Left lung (tissue), 10 donors: ENCODE results near the gene BCAP31. TPM values are rescaled to one million over a fixed set of nuclear protein-coding genes. Genes with fewer than 3 reads are reported as not detected.
"Not testable (repeated sequence)": the region's sequence is repeated elsewhere in the genome, so short reads cannot be mapped to it uniquely, and the experiment has no call there.

Experiments
- ATAC-seq: fragments of 200-7000 bp; cut with Tn5 transposase; one replicate; pipeline ENCODE4 v1.9.1; 2020; ENCODE audit warnings: moderate library complexity
- DNase-seq, 4 donors: peaks; one replicate each; pipeline ENCODE4 v3.0.0-alpha.2; 2013 to 2020
- H3K27ac ChIP-seq, 2 donors: fragments of 200-600 bp; sonication (generic) in 1 of 2; one replicate each; pipeline versions ENCODE4 v1.5.0 to v1.8.0; 2020 to 2021
- H3K27me3 ChIP-seq, 2 donors: fragments of 200-600 bp; sonication (generic) in 1 of 2; one replicate each; pipeline versions ENCODE4 v1.5.0 to v1.8.0; 2020 to 2021
- H3K36me3 ChIP-seq, 2 donors: fragments of 200-600 bp; sonication (generic) in 1 of 2; one replicate each; pipeline versions ENCODE4 v1.5.0 to v1.8.0; 2020 to 2021
- H3K4me1 ChIP-seq, 2 donors: fragments of 200-600 bp; one replicate each; pipeline ENCODE4 v1.8.0; 2021
- H3K4me3 ChIP-seq, 2 donors: fragments of 200-600 bp; sonication (generic) in 1 of 2; one replicate each; pipeline versions ENCODE4 v1.5.0 to v1.8.0; 2020 to 2021; ENCODE audit warnings: mild to moderate bottlenecking in 1 of 2
- H3K9me3 ChIP-seq, 2 donors: fragments of 200-600 bp; sonication (generic) in 1 of 2; one replicate each; pipeline versions ENCODE4 v1.5.0 to v1.8.0; 2020 to 2021
- intact Hi-C, 2 donors: fragments of 100-400 bp; cut with DNase I; formaldehyde crosslinking; loops; one replicate each; pipeline versions ENCODE4 v1.11.2 to v1.14.2; 2022
- polyA plus RNA-seq, 6 donors: library from polyadenylated mRNA; unstranded; fragments of 120-200 nt; gene quantifications; one replicate each; pipeline ENCODE4 v1.2.1, GENCODE V29; 2013; ENCODE audit not compliant: insufficient read length in 6 of 6
- total RNA-seq, 2 donors: library from RNA; stranded (reverse); fragmentation: NEBNext Ultra II Directional; extraction: Animal tissue kit (Norgen Biotek cat#: 25700); gene quantifications; one replicate each; pipeline ENCODE4 v1.2.1, GENCODE V29; 2021
- TF ChIP-seq, protein P1 (sequence below), 2 donors: fragments of 200-600 bp; sonication (generic) in 1 of 2; IDR thresholded peaks; one replicate each; pipeline versions ENCODE4 v1.5.0 to v1.8.0; 2021; ENCODE audit warnings: antibody characterized with exemption in 2 of 2
- donor health status: DM: no; HTN: yes; CAD: no.
- donor health status: DM: no; HTN: no; CAD: no.

The BCAP31 gene
- total and polyA plus RNA-seq, 8 donors, result 126 to 243 (median 138) TPM

DNA sequence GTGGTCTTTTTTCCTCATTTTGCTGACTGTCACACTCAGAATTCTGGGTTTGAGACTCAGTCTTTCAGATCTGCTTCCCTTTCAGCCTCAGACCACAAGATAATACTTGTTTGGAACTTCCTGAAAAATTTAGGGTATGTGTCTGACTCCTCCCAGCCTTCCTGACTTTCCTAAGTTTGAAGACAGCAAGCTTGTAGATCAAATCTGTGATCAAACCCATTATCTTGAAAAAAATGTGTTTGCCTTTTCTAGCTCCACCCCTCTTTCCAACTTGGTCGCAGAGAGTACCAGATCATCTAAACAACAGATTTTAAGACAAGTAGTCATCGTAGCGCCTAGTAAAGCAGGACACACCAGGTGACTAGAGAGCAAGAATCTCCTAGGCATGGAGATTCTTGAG lies 9.9 kb downstream of the BCAP31 start:
- Histone ChIP-seq H3K9me3 (no peaks in the 10 kb centered on the region), H3K27ac (no peak overlapping the region), H3K27me3 (no peaks in the 10 kb centered on the region), H3K36me3 (peaks cover 0 to 83% of the 10 kb centered on the region in 2 donors), H3K4me3 (no peak overlapping the region), H3K4me1 (no peaks in the 10 kb centered on the region)
- TF ChIP-seq, protein P1, sequence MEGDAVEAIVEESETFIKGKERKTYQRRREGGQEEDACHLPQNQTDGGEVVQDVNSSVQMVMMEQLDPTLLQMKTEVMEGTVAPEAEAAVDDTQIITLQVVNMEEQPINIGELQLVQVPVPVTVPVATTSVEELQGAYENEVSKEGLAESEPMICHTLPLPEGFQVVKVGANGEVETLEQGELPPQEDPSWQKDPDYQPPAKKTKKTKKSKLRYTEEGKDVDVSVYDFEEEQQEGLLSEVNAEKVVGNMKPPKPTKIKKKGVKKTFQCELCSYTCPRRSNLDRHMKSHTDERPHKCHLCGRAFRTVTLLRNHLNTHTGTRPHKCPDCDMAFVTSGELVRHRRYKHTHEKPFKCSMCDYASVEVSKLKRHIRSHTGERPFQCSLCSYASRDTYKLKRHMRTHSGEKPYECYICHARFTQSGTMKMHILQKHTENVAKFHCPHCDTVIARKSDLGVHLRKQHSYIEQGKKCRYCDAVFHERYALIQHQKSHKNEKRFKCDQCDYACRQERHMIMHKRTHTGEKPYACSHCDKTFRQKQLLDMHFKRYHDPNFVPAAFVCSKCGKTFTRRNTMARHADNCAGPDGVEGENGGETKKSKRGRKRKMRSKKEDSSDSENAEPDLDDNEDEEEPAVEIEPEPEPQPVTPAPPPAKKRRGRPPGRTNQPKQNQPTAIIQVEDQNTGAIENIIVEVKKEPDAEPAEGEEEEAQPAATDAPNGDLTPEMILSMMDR (IDR thresholded peaks at IDR 0.05), result no peak
- no peak for ATAC-seq
- DNase-seq, result no peak
- intact Hi-C loops, result no loop called here

DNA sequence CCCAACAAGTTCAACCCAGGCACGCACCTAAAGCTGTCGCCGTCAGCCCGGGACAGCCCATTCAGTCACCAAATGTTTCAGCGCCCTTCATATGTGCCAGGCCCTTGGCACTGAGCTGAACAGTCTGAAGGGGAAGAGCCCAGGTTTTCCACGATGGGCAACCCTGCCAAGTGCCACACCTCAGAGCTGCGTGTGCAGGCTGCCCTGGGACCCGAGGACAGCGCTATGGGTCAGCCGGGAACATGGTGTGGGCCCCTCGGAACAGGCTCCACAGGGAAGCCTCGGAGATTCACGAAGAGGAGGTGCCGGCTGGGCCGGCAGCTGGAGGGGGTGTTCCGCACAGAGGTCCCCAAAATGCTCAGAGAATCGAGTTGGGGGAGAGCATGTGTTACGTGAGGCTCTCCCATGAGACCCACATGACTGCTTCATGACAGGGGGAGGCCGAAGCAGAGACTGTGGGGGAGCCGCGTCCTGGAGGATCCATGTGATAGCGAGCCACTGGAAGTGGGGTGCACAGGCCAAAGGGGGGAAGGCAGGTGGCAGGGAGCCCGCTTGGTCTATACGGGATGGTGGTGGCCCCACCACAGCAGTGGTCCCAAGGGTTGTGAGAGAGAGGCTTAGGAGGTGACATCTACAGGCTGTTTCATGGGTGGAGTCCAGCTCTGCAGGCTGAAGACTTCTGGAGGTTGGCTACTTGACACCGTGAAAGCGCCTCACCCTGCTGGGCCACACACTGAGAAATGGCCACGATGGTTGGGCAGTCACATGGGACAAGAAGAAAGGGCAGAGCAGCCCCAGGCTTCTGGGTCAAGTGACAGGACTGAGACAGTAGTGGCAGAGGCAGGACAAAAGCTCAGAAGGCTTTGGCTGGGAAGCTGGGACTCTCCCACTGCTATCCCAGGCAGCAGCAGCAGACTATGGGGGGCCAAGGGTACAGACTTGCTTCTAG lies 14.2 kb downstream of the BCAP31 start:
- ATAC-seq (no peak), DNase-seq (no peak)
- Histone ChIP-seq H3K27me3 (no peaks in the 10 kb centered on the region), H3K4me3 (no peak overlapping the region), H3K27ac (no peak overlapping the region), H3K9me3 (no peaks in the 10 kb centered on the region), H3K4me1 (peaks cover 0 to 5% of the 10 kb centered on the region in 2 donors), H3K36me3 (peaks cover 0 to 59% of the 10 kb centered on the region in 2 donors)
- TF ChIP-seq, protein P1 (IDR thresholded peaks at IDR 0.05), result no peak
- intact Hi-C loops, result no loop called here

- ATAC-seq (peak; percentile 91), DNase-seq (peak in 2 of 4 donors; percentile 52 to 74)
- Histone ChIP-seq H3K4me1 (peaks cover 0 to 5% of the 10 kb centered on the region in 2 donors), H3K9me3 (no peaks in the 10 kb centered on the region), H3K36me3 (peaks cover 0 to 59% of the 10 kb centered on the region in 2 donors), H3K4me3 (no peak overlapping the region), H3K27ac (no peak overlapping the region), H3K27me3 (no peaks in the 10 kb centered on the region)
- intact Hi-C loops, result no loop called here
- TF ChIP-seq, protein P1 (IDR thresholded peaks at IDR 0.05), result peak; percentile 47 to 50
Measured at GRCh38 chrX:153708415-153708814, 15.8 kb downstream of the BCAP31 start.

- intact Hi-C loops, result no loop called here
- Histone ChIP-seq H3K36me3 (peaks cover 0 to 59% of the 10 kb centered on the region in 2 donors), H3K4me1 (peaks cover 0 to 5% of the 10 kb centered on the region in 2 donors), H3K9me3 (no peaks in the 10 kb centered on the region), H3K27ac (no peak overlapping the region), H3K27me3 (no peaks in the 10 kb centered on the region), H3K4me3 (no peak overlapping the region)
- no peak for ATAC-seq
- no peak for DNase-seq
- TF ChIP-seq, protein P1 (IDR thresholded peaks at IDR 0.05), result no peak
Measured at GRCh38 chrX:153707406-153707805, 16.8 kb downstream of the BCAP31 start.

DNA sequence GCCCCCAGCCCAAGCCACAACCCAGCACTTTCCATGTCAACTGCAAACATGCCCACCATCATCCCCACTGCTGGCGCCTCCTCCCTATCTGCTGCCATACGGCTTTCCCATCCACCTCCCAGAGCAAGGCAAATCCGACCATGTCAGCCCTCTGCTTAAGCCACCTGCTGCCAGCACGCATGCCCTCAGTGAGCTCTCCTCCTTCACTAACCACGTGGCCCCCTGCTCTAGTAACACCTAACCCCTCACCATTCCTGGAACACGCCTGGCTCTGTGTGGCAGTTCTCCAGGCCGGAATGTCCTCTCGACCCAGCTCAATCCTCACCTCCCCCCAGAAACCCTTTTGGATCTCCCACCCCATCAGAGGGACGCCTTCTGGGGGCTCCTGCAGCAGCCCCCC lies 17.4 kb downstream of the BCAP31 start:
- H3K4me3 ChIP-seq, result no peak overlapping the region
- H3K27me3 ChIP-seq, result no peaks in the 10 kb centered on the region
- no peak overlapping the region for H3K27ac ChIP-seq
- TF ChIP-seq, protein P1 (IDR thresholded peaks at IDR 0.05), result no peak
- H3K36me3 ChIP-seq, result peaks cover 0 to 63% of the 10 kb centered on the region in 2 donors
- intact Hi-C loops, result no loop called here
- no peak for ATAC-seq
- H3K9me3 ChIP-seq, result no peaks in the 10 kb centered on the region
- H3K4me1 ChIP-seq, result peaks cover 0 to 5% of the 10 kb centered on the region in 2 donors
- DNase-seq, result no peak

- not testable (repeated sequence) for ATAC-seq, H3K27me3 ChIP-seq, H3K27ac ChIP-seq
Measured at GRCh38 chrX:153705403-153706060, 18.7 kb downstream of the BCAP31 start.

DNA sequence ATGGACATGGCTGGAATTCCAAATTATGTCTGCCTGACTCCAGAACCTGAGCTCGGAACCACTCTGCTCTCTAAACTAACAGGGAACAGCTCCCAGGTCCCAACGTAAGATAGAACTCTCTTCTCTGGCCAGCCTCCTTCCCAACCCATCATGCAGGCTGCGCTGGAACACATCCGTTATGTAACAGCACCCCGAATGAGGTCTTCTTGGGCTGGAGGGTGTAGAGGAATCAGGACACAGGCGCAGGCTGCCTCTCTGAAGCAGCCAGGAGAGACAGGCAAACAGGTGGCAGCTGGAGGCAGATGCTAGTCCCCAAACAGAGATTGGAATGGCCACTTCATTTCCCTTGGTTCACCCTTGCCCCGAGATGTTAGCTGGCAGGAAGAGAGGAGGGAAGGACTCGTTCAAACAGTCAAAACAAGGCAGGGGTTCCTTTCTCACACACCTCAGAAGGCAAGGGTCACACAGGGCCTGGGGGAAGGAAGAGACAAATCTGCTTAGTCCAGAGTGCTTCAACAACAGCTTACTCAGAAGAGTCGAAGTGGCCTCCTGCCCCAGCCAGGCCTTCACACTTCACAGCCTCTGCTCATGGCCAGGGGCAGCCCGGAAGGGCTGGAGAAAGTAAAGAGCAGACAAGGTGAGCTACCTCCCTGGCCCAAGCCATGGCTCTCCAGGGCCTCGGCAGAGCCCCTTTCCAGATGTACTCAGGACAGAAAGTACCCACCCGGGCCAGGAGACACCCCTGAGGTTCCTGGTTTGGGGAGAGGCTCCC lies 19.4 kb downstream of the BCAP31 start:
- DNase-seq, H3K9me3 ChIP-seq, intact Hi-C loops, H3K4me3 ChIP-seq, H3K27ac ChIP-seq, ATAC-seq, H3K27me3 ChIP-seq, H3K4me1 ChIP-seq: not testable (repeated sequence)
- H3K36me3 ChIP-seq, result peaks cover 0 to 63% of the 10 kb centered on the region in 2 donors

More at GRCh38 chrX:153705403-153706060, 18.7 kb downstream of the BCAP31 start:
- H3K36me3 ChIP-seq, result peaks cover 0 to 66% of the 10 kb centered on the region in 2 donors
- H3K4me1 ChIP-seq, intact Hi-C loops, H3K9me3 ChIP-seq, DNase-seq, H3K4me3 ChIP-seq: not testable (repeated sequence)
